Germinal center (tissue), 1 donor: ENCODE results near the gene NEURL3.
"Not testable (repeated sequence)": the region's sequence is repeated elsewhere in the genome, so short reads cannot be mapped to it uniquely, and the experiment has no call there.

Experiments used
- DNase-seq: peaks from one replicate; pipeline ENCODE4 v3.0.0; 2012; ENCODE audit warnings: mixed read lengths, low spot score

Gene NEURL3

GRCh38 chr2:96506907-96507240, 1.7 kb upstream of the NEURL3 start:
- DNase-seq = no peak

GRCh38 chr2:96506016-96506906, 1.1 kb upstream of the NEURL3 start:
- DNase-seq = no peak

GRCh38 chr2:96503637-96504243, 1.4 kb downstream of the NEURL3 start:
- DNase-seq = no peak

DNA sequence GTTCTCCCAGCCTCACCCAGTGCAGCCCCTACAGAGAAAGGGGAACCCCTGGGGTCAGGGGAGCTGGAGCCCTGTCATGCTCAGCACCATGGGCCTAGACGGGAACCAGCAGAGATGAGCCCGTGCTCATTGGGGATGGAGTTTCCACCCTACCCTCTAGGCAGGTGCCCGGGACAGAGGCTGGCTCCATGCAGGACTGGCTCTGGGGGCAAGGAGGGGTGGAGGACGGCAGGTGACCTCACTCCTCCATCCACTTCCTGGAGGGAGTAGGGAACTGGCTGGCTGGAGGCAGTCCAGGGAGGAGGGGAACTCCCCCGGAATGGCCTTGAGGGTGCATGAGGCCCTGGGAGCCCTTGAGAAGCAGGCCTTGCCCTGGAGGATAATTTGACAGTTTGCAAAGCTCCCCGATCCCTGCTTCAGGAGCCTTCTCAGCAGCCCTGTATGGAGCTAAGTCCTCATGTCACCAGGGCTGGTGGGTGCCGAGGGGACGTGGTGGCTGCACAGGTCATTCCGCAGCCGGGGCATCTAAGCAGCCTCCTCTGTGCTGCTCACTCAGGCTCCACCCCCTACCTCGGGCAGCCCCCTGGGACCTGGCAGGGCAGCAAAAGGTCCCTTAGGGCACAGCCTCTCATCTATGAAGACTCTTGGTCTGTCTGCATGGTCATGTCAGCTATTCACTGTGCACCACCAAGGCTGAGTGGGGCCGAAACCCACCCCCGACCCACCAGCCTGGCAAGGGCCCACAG, 2.1 kb downstream of the NEURL3 start:
- DNase-seq = no peak

DNA sequence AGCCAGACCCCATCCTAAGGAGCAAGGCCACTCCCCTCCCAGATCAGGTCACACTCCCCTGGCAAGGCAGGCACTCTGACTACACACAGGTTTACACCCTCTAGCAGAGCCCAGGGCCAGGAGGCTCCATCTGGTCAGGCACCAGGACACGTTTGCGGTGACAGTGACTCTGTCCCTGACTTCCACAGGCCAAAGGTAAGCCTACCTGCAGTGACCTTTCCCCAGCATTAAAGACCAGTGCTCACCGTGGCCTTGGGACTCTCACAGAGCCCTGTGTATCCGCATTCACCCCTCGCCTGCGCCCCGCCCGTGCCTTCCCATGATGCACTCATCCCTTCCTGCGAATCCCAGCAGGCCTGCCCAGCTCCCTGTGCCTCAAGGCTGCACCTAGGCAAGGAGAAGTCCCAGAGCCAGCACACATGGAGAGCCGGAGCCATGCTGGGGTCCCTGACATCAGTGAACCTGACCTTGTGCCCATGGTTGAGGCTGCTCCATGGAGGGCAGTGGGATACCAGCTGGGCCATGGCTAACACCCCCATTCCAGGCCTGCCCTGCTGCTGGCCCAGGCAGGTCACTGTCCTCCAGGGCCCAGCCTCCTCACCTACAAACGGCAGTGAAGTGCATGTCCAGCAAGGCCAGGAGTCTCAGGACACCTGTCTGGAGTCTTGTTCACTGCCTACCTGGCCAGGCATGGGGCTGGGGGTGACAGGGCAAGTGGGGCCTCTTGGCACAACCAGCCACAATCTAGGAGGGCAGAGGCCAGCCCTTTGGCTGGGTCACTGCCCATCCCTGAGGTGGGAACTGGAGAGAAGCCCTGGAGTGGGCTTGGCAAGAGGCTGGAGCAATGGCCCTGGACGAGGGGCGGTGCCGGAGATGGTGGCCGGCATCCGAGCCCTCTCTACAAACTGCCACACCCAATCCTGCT, 3.0 kb downstream of the NEURL3 start:
- DNase-seq = no peak

GRCh38 chr2:96501471-96501874, 3.7 kb downstream of the NEURL3 start:
- DNase-seq = no peak

GRCh38 chr2:96500385-96501066, 4.6 kb downstream of the NEURL3 start:
- no peak for DNase-seq

GRCh38 chr2:96499061-96499960, 5.8 kb downstream of the NEURL3 start:
- no peak for DNase-seq

- DNase-seq = not testable (repeated sequence)
Measured at GRCh38 chr2:96498611-96499010, 6.5 kb downstream of the NEURL3 start.

DNA sequence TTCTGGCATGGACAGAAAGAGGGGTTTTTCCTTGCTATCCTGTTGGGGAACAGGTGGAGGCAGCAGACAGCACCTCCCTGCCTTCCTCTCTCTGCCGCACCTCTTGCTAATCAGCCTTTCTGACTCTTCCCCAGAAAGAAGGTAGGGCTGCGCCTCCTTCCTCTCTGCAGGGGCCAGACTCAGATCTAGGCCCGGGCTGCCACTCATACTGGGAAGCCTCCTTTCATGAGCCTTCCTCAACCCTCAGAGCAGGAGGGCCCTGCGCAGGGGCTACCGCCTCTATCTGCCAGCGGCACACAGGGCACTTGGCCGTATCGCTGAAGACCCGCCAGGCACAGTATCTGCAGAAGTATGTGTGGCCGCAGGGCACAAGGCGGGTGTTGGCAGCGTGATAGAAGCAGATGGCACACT, 7.1 kb downstream of the NEURL3 start:
- DNase-seq = no peak

DNA sequence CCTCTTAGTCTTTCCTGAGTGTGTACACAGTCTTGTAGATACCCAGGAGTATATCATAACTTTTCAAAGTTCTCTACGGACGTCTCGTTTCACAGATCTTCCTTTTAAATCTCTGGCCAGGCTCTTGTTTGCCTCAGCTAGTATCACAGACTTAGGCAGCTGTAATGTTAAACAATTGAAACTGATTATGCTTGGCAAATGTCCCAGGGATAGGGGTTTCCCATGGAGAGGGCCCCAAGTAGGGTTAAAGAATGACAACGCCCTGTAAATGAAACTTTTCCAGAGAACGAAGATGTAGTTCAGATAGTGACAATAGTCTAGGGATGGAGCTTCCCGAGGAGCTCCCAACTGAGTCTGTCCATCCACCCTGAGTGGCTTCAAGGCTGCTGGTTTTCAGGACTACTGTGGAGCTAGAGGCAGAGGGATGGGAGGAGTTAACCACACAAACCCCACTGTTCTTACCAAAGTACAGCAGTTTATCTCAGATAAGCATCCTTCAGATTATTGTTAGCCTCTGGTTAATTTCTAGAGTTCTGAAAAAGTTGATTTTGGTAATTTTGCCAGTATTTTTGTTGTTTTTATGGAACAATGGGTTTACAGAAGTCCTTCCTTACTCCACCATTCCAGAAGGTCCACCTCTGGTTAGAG, 9.1 kb downstream of the NEURL3 start:
- no peak for DNase-seq

GRCh38 chr2:96494188-96494587, 11.0 kb downstream of the NEURL3 start:
- no peak for DNase-seq

DNA sequence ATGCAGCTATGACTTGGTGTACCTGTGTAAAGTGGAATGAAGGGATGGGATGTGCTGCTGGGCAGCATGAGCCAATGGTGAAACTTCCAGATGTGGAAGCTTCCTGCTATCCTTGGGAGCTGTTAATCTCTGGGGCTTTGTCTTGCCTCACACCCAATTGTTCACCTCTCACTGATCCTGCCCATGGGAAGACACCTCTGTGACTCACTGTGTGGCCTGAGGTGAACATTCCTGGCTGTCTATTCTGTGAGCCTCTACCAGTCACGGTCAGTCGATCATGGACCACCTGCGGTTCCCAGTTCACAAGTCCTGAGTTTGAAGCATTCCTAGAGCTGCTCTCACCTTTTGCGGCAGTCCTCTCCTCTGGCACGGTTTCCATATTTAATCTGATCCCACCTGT, 12.1 kb downstream of the NEURL3 start:
- DNase-seq = no peak

- no peak for DNase-seq
Measured at GRCh38 chr2:96491860-96492497, 13.2 kb downstream of the NEURL3 start.

DNA sequence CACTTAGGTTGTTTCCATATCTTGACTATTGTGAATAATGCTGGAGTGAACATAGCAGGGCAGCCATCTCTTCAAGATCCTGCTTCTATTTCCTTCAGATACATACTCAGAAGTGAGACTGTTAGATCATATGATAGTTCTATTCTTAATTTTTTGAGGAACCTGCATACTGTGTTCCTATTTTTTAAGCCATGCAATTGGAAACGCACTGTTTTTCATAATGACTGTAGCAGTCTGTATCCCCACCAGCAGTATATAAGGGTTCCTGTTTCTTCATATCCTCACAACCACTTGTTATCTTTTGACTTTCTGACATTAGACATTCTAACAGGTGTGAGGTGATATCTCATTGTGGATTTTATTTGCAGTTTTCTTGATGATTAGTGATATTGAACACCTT, 15.5 kb downstream of the NEURL3 start:
- no peak for DNase-seq

GRCh38 chr2:96489261-96489660, 15.9 kb downstream of the NEURL3 start:
- no peak for DNase-seq

GRCh38 chr2:96486696-96487095, 18.5 kb downstream of the NEURL3 start:
- DNase-seq = no peak

DNA sequence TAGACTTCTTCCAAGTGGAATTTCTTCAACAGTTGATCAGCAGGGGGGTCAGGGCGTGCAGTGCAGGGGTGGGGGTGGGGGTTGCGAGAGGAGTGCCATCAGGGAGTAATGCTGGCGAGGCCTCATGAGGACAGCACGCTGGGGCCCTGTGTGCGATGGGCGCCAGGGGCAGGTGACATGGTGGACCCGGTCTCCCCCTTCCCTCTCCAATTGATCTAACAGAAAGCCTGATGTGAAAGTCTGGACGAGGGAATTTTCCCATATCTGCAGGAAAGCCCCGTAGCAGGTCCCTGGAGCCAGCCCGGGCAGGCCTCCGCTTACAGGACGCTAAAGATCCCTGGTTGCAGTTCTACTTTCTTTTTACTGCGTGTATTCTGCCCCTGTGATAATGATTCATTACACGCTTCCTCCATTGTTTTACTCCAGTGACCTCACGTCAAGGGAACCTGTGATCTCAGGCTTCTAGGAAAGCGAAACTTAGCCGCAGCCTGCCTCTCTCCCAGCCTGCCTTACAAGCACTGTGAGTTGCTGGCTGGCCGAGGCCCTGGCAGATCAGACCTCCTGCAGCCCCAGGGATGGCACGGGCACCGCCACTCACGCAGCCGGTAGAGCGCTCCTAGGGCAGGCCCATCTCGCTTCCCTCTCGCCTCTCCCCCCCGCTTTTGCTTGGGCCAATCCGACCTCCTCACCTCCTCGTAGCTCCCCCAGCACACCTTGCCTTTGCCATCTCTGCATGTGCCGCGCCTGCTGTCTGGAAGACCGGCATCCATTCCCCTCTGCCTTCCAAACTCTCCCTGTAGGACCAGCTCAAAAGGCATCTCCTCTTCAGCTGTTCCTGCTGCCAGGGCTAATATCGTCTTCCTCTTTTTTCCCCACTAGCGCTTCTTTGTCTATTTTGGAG, 19.2 kb downstream of the NEURL3 start:
- peak; percentile 75 for DNase-seq
